ENCODE results near the gene TAB2. TPM values are rescaled to one million over a fixed set of nuclear protein-coding genes. Genes with fewer than 3 reads are reported as not detected.
A peak's percentile ranks its signal among the peaks of the same experiment; 100 is the strongest.
"Not testable (repeated sequence)": the region's sequence is repeated elsewhere in the genome, so short reads cannot be mapped to it uniquely, and the experiment has no call there.

The TAB2 gene
- total RNA-seq, 6 donors from 2014 or later: 46.5 to 99.5 (median 52.7) TPM

DNA sequence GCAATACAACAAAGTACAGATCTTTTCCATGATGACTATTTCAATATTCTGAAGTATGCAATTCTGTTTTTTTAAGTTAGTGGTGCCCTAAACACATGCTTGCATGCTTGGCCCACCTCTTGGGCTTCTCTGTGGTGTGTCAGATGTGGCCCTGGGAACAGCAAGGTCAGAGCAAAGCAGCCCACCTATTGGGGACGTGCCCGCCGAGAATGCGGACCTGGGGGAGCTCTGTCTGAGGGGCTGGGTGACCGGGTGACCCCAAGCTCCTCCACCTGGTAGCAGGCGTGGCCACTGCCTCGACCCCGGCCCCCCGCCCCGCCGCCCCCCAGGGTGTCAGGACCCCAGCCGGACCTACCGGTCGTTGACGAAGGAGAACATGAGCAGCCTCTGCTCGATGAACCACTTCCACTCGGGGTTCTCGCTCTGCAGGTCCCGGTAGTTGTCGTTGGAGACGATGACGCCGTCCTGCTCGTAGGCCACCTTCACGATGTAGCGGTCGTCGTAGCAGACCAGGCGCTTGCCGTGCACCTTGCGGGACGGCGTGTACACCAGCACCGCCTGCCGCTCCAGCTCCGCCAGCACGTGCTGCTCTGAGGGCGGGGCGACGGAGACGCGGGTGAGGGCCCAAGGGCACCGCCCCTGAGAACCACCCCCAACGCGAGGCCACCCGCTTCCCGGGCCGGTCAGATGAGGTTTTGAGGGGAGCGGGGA, 139.0 kb downstream of the TAB2 start:
- TF ChIP-seq POLR2AphosphoS5 (IDR thresholded peaks at IDR 0.05) (no peak), EP300 (IDR thresholded peaks at IDR 0.05) (no peak), POLR2A (IDR thresholded peaks at IDR 0.05) (no peak)
- TF ChIP-seq, protein P1, sequence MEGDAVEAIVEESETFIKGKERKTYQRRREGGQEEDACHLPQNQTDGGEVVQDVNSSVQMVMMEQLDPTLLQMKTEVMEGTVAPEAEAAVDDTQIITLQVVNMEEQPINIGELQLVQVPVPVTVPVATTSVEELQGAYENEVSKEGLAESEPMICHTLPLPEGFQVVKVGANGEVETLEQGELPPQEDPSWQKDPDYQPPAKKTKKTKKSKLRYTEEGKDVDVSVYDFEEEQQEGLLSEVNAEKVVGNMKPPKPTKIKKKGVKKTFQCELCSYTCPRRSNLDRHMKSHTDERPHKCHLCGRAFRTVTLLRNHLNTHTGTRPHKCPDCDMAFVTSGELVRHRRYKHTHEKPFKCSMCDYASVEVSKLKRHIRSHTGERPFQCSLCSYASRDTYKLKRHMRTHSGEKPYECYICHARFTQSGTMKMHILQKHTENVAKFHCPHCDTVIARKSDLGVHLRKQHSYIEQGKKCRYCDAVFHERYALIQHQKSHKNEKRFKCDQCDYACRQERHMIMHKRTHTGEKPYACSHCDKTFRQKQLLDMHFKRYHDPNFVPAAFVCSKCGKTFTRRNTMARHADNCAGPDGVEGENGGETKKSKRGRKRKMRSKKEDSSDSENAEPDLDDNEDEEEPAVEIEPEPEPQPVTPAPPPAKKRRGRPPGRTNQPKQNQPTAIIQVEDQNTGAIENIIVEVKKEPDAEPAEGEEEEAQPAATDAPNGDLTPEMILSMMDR (IDR thresholded peaks at IDR 0.05): no peak
- DNase-seq (peak in 1 of 2 donors; percentile 83), ATAC-seq (ENCODE audit: low FRiP score in 2 of 2) (no peak)
- Histone ChIP-seq H3K4me1 (peaks cover 27 to 53% (median 29%) of the 10 kb centered on the region in 4 donors), H3K36me3 (no peaks in the 10 kb centered on the region), H3K27me3 (no peaks in the 10 kb centered on the region), H3K27ac (no peak overlapping the region), H3K4me3 (no peak overlapping the region), H3K9me3 (no peaks in the 10 kb centered on the region)
- 86 to 89% methylated on average over 35 to 41 of the region's 49 CpGs for WGBS, 2 donors

- TF ChIP-seq, protein P1 (IDR thresholded peaks at IDR 0.05): no peak
- TF ChIP-seq POLR2A (IDR thresholded peaks at IDR 0.05): no peak
- no peak for TF ChIP-seq EP300 (IDR thresholded peaks at IDR 0.05)
- no peak for TF ChIP-seq POLR2AphosphoS5 (IDR thresholded peaks at IDR 0.05)
- no peak for DNase-seq
- 54 to 62% methylated on average over 6 to 7 of the region's 7 CpGs for WGBS, 2 donors
- no peak for ATAC-seq (ENCODE audit: low FRiP score in 2 of 2)
- H3K36me3 ChIP-seq: no peaks in the 10 kb centered on the region
- no peak overlapping the region for H3K27ac ChIP-seq
- H3K4me3 ChIP-seq: no peak overlapping the region
- no peaks in the 10 kb centered on the region for H3K9me3 ChIP-seq
- peaks cover 24 to 44% (median 27%) of the 10 kb centered on the region in 4 donors for H3K4me1 ChIP-seq
- H3K27me3 ChIP-seq: no peaks in the 10 kb centered on the region
These were observed 139.9 kb downstream of the TAB2 start for GRCh38 chr6:149457316-149457884.

GRCh38 chr6:149458196-149458595, 140.7 kb downstream of the TAB2 start:
- no peaks in the 10 kb centered on the region for H3K36me3 ChIP-seq
- H3K4me1 ChIP-seq: peaks cover 23 to 41% (median 27%) of the 10 kb centered on the region in 4 donors
- H3K9me3 ChIP-seq: no peaks in the 10 kb centered on the region
- ATAC-seq (ENCODE audit: low FRiP score in 2 of 2) (no peak), DNase-seq (no peak)
- WGBS, 2 donors: 96 to 97% methylated on average over 7 of the region's 7 CpGs
- no peak overlapping the region for H3K4me3 ChIP-seq
- TF ChIP-seq POLR2AphosphoS5 (IDR thresholded peaks at IDR 0.05): no peak
- TF ChIP-seq EP300 (IDR thresholded peaks at IDR 0.05): no peak
- TF ChIP-seq POLR2A (IDR thresholded peaks at IDR 0.05): no peak
- no peak overlapping the region for H3K27ac ChIP-seq
- no peaks in the 10 kb centered on the region for H3K27me3 ChIP-seq

- 96 to 100% methylated on average over 1 of the region's 1 CpG for WGBS, 2 donors
- Histone ChIP-seq H3K9me3 (no peaks in the 10 kb centered on the region), H3K36me3 (no peaks in the 10 kb centered on the region), H3K4me3 (no peak overlapping the region), H3K27ac (no peak overlapping the region), H3K27me3 (no peaks in the 10 kb centered on the region), H3K4me1 (peaks cover 17 to 39% (median 24%) of the 10 kb centered on the region in 4 donors)
- DNase-seq (no peak), ATAC-seq (ENCODE audit: low FRiP score in 2 of 2) (no peak)
- TF ChIP-seq EP300 (IDR thresholded peaks at IDR 0.05): no peak
- no peak for TF ChIP-seq POLR2AphosphoS5 (IDR thresholded peaks at IDR 0.05)
- TF ChIP-seq, protein P1 (IDR thresholded peaks at IDR 0.05): no peak
- no peak for TF ChIP-seq POLR2A (IDR thresholded peaks at IDR 0.05)
These were observed 141.3 kb downstream of the TAB2 start for GRCh38 chr6:149458806-149459205.

DNA sequence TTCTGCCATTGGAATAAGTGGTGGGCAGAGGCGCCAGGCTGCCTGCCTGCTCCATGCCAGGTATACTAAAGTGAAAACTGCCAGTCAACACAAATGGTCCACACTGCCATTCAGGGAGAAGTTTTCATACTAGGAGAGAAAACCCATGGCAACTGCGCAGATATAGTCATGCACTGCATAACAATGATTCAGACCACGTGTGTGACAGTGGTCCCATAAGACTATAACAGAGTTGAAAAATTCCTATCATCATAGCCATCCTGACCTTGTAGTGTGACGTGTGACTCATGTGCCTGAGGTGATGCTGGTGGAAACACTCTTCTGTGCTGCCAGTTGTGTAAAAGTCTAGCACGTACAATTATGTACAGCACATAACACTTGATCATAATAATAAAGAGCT, 142.2 kb downstream of the TAB2 start:
- Histone ChIP-seq H3K4me3 (no peak overlapping the region), H3K27me3 (no peaks in the 10 kb centered on the region), H3K27ac (no peak overlapping the region), H3K36me3 (no peaks in the 10 kb centered on the region), H3K9me3 (no peaks in the 10 kb centered on the region), H3K4me1 (peaks cover 7 to 36% (median 23%) of the 10 kb centered on the region in 4 donors)
- ATAC-seq (ENCODE audit: low FRiP score in 2 of 2) (no peak), DNase-seq (no peak)
- TF ChIP-seq POLR2AphosphoS5 (IDR thresholded peaks at IDR 0.05): no peak
- TF ChIP-seq, protein P1 (IDR thresholded peaks at IDR 0.05): no peak
- TF ChIP-seq EP300 (IDR thresholded peaks at IDR 0.05): no peak
- TF ChIP-seq POLR2A (IDR thresholded peaks at IDR 0.05): no peak
- 78 to 80% methylated on average over 5 of the region's 5 CpGs for WGBS, 2 donors

DNA sequence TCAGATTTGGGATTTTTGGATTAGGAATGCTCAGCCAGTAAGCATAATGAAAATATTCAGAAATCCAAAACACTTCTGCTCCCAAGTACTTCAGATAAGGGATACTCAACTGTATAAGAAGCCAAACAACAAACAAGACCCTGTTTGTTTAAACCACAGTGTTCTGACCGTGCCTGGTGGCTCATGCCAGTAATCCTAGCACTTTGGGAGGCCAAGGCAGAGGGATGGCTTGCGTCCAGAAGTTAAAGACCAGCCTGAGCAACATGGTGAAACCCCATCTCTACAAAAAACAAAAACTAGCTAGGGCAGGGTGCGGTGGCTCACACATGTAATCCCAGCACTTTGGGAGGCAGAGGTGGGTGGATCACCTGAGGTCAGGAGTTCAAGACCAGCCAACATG, 142.7 kb downstream of the TAB2 start:
- H3K9me3 ChIP-seq; H3K27me3 ChIP-seq; H3K4me3 ChIP-seq; H3K27ac ChIP-seq; ATAC-seq (ENCODE audit: low FRiP score in 2 of 2); DNase-seq; H3K36me3 ChIP-seq: not testable (repeated sequence)
- peaks cover 2 to 31% (median 18%) of the 10 kb centered on the region in 4 donors for H3K4me1 ChIP-seq
- WGBS, 2 donors: 64 to 91% methylated on average over 3 of the region's 3 CpGs
